Adipose tissue (tissue), 3 donors: ENCODE data around the gene ALG11. TPM values are rescaled to one million over a fixed set of nuclear protein-coding genes. Genes with fewer than 3 reads are reported as not detected.

Experiments used
- H3K27ac ChIP-seq: one replicate; pipeline ENCODE4 v1.5.1; 2013; ENCODE audit warnings: low read depth, low read length
- WGBS, 3 donors: extraction: QIAGEN DNeasy Blood & Tissue Kit; methylation state at CpG; one replicate each; pipeline ENCODE4 v1.1.7; 2013; 5-methylcytosine and 5-hydroxymethylcytosine counted together
- polyA plus RNA-seq, 3 donors: library from polyadenylated mRNA; stranded (reverse); fragments of 200-250 nt; gene quantifications; one replicate each; pipeline ENCODE4 v1.2.3, GENCODE V29; 2013
- donor health status: healthy with polysubstance abuse.
- donor health status: Bipolar disorder and iron deficiency.
- donor health status: healthy.

Gene ALG11
- polyA plus RNA-seq, 3 donors = 4.3 to 7.7 (median 6.6) TPM

DNA sequence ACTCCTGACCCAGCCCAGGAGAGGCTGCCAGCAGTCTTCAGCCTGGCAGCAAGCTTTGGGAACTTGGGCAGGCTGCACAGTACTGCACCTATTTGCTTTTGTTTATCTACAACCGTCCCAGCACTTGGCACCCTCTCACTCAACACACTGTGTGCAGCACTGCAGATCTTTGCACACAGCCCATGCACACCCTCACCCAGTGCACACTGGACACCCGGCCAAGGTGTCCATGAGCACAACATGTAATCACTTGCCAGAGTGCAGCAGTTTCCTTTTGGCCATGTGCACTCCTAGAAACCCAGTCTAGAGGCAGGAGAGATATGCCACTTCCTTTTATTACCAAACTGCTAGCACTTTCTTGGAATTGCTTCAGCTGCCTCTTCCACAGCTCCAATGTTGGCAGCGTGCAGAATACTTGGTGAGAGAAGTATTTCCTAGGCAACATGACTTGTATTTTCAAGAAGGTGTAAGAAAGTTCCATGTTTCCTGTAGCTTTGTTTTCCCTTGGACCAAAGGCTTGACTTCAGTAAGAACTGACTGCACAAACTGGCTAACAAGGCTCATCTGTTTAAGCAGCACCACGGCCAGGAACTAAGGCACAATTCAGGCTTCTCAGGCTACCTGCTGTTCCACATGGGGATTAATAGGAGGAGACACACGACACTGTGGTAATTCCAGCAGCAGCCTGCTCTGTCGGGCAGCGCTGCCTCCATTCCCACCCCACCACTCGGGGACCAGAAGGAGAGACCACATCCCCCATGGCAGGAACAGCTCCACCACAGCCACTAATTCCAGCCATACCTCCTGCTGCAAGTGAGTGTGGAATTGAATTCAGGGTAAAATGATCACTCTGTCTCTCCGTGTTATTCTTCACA lies 16.3 kb upstream of the ALG11 start:
- no peak overlapping the region for H3K27ac ChIP-seq
- WGBS, 3 donors = 23 to 43% (median 41%) methylated on average over 9 of the region's 9 CpGs

DNA sequence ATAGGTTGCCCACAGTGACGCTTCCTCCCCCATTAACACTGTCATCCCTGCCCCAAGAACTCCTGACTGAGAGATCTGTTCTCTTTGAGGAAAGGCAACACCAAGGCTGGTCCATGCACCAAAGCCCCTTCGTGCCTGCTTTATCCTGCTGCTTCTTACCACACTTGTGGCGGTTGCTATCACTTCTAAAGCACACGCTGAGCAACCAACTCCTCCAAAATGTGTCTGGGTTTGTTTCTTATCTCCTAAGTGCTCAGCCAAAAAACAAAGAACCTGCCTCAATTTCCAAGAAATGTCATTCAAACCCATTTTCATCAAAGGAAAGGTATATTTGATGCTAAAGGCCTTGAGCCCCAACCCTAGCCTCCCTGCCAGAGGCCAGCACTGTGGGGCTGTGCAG lies 15.6 kb upstream of the ALG11 start:
- 67 to 92% (median 87%) methylated on average over 4 of the region's 4 CpGs for WGBS, 3 donors
- H3K27ac ChIP-seq = no peak overlapping the region

DNA sequence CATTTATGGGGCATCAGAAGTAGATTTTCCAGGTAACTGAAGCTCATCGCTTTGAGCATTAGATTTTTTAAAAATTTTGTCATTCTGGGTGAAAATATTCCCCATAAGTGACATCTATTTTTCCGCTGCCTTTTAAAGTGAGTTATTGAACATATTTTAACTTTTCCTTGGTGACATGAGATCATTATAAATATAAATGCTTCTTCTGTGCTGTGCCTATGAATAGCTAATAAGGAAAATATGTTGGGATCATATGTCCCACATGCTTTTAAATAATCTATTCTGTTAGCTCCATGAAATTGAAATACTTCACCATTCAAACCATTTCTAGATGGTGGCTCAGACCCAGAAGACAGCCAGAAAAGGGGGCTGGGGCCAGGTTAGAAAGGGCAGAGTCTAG lies 15.0 kb upstream of the ALG11 start:
- WGBS, 3 donors = 96% methylated on average over 2 of the region's 2 CpGs
- no peak overlapping the region for H3K27ac ChIP-seq

DNA sequence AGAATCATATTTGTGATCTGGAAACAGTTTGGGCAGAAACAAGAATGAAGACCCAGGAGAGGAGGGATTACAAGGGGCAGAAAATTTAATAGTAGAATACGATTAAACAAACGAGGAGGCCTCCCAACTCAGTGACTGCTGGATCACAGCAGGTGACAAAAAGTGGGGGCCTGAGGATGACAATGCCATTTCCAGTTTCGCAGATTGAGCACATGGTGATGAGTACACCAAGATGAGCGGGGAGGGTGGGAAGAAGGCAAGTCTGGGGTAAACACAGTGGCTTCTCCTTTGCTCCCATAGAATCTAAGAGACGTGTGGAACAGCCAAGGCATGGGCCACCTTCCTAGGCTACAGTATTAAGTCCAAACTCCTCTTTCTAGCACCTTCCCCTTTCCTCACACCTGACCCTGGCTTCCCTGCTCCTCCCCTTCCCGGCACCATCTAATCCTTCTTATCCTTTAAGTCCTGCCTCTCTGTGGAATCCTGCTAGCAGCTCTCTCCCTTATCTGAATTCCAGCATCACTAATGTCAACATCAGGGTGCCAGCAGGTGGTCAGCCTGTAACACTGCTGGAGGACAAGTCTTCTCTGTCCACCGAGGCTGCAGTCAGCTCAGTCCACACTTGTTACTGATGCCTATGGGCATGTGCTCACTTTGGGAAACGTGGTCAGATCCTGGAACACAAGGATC lies 14.4 kb upstream of the ALG11 start:
- 63 to 80% (median 80%) methylated on average over 8 of the region's 8 CpGs for WGBS, 3 donors
- no peak overlapping the region for H3K27ac ChIP-seq

DNA sequence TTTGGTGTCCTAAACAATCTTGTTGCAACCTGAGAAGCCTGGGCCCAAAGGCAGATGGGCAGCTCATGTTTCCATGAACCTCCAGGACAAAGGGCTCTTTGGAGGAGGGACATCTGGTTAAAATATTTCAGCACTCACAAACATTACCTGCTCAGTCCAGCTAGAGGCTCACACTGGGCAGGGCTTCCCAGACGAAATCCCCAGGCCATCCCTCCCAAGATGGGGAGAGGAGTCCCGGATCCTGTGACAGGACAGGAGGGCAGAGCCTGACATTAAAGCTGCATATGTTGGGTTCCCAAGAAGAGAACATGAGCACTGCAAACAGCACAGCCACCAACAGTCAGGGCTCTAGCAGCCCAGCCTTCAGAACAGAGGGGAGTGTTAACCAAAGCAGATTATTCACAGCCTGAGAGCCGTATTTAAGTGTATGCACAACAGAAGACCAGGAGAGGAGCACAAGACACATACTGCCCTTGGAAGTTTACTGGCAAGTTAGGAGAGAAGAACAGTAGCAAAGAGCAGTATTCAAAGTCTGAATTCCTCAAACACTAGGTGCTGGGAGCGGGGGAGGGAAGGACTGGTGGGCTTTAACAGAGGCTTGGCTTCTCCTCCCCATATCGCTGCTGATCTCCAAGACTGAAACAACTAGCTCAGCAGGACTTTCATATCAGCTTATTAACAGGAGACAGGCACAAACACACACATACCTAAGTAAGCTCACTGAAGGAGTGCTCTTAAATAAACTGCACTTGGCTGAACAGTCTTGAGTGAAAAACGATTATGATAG lies 13.3 kb upstream of the ALG11 start:
- 27 to 54% (median 54%) methylated on average over 6 of the region's 6 CpGs for WGBS, 3 donors
- no peak overlapping the region for H3K27ac ChIP-seq

DNA sequence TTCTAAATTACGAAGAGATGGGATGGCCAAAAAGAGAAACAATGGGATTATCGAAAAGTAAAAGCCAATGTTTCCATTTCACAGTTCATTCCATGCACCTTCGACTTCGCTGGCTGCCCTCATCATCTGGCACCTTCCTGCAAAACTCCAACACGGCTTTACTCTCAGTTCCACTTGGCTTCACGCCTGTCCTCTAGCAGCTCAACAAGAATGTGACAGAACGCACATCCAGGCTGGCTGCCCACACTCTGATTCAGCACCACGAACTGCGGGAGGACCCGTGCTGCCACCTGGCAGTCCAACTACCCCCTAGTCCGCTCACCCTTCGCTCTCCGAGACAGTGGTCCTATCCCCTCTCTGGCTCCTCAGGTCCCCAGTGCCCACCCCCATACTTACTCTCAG lies 12.7 kb upstream of the ALG11 start:
- no peak overlapping the region for H3K27ac ChIP-seq
- WGBS, 3 donors = 36 to 77% (median 68%) methylated on average over 13 of the region's 13 CpGs

DNA sequence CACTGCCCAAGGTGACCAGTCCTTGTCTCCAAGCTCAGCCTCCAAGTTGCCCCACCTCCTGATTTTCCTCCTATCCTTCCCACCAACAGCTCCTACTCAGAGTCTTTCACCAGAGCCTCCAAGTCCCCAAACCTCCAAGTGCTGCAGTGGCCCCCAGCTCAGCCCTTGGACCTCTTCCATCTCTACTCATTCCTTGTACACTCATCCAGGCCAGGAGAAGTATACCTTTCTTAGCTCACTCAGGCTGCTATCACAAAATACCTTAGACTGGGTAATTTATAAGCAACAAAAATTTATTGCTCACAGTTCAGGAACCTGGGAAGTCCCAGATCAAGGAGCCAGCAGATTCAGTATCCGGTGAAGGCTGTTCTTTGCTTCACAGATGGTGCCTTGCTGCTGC lies 12.3 kb upstream of the ALG11 start:
- 81 to 92% (median 90%) methylated on average over 1 of the region's 1 CpG for WGBS, 3 donors
- no peak overlapping the region for H3K27ac ChIP-seq

DNA sequence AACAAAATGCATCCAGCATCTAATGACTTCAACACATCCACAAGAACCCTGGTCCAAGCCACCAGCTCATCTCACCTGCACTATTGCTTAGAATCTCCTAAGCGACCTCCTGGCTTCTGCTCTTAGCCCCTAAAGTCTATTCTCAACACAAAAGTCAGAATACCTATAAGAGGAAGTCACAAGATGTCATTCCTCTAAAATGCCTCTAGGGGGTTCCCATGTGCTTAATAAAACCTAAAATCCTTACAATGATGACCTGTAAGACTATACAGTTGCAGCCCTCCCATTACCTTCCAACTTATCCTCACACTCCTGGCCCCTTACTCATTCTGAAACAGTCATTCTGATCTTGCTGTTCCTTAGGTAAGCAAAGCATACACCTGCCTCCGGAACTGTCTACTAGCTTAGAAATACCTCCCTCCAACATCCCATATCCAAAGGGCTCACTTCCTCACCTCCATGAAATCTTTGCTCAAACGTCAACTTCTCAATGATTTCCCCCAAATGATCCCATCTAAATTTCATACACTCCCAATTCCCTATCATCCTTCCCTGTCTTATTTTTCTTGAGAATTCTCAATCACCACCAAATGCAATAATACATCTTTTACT lies 11.0 kb upstream of the ALG11 start:
- no peak overlapping the region for H3K27ac ChIP-seq
- WGBS, 3 donors = 47 to 50% (median 50%) methylated on average over 3 of the region's 3 CpGs

DNA sequence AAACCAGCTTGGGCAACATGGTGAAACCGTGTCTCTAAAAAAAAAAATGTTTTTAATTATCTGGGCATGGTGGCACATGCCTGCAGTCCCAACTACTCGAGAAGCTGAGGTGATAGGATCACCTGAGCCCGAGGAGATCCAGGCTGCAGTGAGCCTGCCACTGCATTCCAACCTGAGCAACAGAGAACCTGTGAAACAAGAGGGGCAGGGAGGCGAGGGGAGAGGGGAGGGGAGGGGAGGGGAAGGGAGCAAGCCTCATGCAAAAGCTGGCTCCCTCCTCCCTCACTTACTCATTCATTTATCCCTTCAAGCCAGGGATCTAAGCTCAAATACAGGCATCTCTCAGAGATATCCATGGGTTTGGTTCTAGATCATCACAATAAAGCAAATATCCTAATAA lies 9.8 kb upstream of the ALG11 start:
- 68 to 86% (median 68%) methylated on average over 3 of the region's 4 CpGs for WGBS, 3 donors
- no peak overlapping the region for H3K27ac ChIP-seq

DNA sequence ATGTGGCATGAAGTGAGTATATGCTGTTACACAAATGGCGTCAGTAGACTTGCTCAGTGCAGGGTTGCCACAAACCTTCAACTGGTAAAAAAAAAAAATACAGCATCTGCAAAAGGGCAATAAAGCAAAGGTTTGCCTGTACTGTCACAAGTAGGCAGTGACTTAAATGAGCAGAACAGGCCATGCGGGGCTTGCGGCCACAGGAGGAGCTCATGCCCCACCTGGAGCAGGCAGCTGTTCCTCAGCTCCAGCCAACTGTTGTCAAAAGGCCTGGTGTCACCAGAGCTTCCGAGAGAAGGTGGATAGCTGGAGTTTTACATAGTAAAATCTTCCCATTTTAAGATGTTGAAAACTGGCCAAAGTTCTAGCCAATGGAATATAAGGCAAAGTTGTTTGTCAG lies 8.7 kb upstream of the ALG11 start:
- 79 to 86% (median 81%) methylated on average over 4 of the region's 4 CpGs for WGBS, 3 donors
- no peak overlapping the region for H3K27ac ChIP-seq

DNA sequence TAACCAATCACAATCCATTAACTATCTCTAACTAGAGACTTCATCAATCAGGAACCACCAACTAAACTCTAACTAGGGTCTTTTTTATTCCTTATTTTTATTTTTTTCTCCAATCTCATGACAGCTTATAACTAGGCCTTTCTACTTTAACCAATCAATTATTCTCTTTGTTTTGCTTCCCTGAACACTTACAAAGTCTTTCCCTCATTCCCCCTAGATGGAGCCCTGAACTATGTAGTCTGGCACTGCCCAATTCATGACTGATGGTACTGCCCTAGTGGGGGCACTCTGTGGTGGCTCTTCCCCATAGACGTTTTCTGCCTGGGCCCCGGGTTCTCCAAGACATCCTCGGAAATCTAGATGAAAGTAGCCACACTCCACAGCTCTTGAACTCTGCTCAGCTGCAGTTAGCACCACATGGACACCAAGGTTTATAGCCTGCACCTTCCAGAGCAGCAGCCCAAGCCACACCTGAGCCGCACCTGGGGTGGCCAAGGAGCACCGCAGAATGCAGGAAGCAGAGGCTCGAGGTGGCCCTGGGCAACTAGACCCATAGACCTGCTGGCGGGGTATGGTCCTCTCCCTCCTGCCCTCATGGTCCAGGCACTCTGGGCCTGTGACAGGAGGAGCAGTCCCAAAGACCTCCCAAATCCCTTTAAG lies 7.6 kb upstream of the ALG11 start:
- WGBS, 3 donors = 80 to 90% (median 82%) methylated on average over 7 of the region's 7 CpGs
- no peak overlapping the region for H3K27ac ChIP-seq

DNA sequence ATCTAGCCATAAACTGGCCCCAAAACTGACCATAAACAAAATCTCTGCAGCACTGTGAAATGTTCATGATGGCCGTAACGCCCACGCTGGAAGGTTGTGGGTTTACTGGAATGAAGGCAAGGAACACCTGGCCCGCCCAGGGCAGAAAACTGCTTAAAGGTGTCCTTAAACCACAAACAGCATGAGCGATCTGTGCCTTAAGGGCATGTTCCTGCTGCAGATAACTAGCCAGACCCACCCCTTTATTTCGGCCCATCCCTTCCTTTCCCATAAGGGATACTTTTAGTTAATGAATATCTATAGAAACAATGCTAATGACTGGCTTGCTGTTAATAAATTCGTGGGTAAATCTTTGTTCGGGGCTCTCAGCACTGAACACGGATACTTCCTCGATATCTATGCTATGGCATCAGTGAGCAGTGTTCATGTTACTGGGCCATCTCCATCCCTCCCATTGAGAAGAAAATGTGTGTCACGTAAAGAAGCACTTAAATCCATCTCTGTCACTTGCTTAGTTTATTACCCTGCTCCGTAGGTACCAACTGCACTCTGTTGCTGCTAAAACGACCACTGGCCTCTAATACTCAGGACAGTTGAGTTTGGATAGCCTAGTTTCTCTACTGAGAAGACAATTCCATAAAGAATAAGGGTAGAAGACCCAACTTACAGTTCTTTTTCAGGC lies 6.2 kb upstream of the ALG11 start:
- H3K27ac ChIP-seq = no peak overlapping the region
- WGBS, 3 donors = 91 to 93% (median 92%) methylated on average over 13 of the region's 13 CpGs

DNA sequence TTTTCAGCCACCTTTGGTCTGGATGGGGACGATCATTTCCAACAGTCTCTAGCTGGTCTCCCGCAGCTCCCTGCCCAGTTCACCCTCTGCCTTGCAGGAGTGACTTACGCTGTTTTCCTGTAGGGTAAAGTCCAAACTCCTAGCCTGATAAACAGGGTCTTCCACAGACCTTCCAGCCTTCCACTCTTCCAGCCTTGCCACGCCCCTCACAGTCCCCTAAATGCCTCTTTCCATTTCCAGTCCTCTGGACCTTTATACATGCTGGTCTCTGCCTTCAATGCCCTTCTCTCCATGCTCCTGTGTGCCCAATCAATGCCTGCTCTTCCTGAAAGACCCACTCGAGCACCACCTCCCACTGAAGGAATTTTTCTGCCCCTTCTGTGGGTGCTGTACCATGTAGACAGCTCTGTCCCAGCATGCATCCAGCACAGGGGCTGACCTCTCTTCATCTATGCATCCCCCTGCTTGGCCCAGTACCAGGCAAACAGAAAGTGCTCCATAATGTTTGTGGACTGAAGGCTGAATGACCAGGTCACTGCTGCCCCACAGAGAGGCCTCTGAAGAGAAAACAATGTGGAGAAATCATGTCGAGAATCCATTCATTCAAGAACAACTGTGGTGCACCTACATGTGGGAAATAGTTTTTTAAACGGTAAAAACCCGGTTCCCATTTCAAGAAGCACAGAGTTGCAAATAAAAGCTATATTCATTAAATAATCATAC lies 5.5 kb upstream of the ALG11 start:
- WGBS, 3 donors = 84 to 86% (median 85%) methylated on average over 8 of the region's 8 CpGs
- H3K27ac ChIP-seq = no peak overlapping the region

DNA sequence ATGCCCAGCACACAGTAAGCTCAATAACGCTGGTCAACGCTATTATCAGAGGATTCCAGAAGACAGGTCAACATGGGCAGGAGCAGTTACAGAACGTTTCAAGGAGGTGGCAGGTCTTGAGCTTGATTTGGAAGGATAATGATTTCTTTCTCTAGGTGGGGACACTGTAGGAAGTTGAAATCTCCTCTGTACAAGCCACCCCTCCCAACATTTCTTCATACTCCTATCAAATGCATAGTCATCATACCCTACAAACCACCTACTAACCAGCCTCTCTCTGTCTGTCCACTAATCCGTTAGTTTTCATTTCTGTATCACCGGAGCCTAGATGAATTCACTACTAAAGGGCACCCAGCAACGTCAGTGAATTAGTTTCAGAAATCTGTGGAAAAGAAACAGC lies 2.3 kb upstream of the ALG11 start:
- WGBS, 3 donors = 55 to 64% (median 63%) methylated on average over 6 of the region's 6 CpGs
- H3K27ac ChIP-seq = no peak overlapping the region

DNA sequence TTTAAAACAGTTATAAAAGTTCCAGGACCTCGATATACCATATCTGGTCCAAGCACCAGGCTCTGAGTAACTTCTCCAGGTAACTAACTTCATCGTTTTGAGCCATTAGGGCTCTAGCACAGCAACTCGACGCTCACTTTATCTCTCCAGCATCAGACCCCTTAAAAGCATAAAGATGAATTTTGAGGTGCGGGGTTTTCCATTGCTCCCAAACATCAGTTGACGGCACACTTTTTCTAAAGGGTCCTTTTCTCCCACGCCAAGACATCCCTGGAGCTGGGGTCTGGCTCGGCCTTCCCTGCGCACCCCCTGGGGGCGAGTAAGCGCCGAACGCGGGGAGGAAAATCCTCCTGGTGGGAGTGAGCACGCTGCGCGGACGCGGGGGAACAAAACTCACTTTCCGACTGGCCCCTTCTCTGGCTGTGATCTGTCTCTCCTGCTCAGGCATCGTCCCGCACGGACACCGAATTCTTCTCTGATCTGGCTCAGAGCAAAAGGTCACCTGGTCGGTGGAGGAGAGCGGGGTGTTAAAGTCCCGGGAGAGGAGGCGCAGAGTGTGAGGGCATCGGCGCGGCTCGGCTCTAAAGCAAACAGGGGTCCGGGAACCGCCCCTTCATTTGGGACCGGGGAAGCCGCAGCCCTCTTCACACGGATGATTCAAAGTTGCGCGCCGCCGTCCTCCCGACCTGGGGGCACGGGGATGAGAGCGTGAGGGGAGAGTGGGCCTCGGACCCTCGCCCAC lies 1.1 kb upstream of the ALG11 start, which contains the start of gene ATP7B:
Gene ATP7B (minus strand): TSS at position 561 of the 742 bp plus-strand sequence. CDS start 113 bp downstream, at position 448.
- H3K27ac ChIP-seq = no peak within 1 kb of the TSS
- 2 to 5% (median 3%) methylated on average over 46 of the region's 46 CpGs for WGBS, 3 donors

DNA sequence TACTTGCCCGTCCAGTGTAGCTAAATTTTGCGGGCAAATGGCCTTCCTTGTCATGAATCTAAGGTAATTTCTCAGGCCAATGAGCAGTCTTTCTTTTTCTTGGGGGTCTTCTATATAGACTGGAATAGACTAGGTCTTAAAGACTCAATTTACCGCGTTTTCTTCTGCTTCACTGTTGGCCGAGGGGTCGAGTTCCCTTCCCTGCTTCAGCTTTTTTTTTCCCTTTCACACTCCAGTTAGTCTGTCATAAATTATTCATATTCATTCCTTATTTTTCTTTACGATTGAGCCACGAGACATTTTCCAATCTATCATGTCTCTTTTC lies 276 bp downstream of the ALG11 start:
- H3K27ac ChIP-seq = no peak overlapping the region
- WGBS, 3 donors = 1% methylated on average over 8 of the region's 8 CpGs

DNA sequence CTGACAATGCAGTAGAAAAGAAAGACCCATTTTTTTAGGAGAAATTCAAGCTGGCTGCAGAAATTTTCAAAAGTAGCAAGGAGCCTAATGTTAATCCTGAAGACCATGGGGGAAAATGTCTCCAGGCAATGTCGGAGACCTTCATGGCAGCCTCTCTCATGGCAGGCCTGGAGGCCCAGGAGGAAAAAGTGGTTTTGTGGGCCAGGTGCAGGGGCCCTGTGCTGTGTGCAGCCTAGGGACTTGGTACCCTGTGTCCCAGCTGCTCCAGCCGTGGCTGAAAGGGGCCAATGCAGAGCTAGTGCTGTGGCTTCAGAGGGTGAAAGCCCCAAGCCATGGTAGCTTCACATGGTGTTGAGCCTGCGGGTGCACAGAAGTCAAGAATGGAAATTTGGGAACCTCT lies 4.1 kb downstream of the ALG11 start:
- 95 to 99% (median 98%) methylated on average over 3 of the region's 3 CpGs for WGBS, 3 donors
- no peak overlapping the region for H3K27ac ChIP-seq
